GM19467 (cell line): ENCODE results near the gene PRKAG2.

Source experiments
- ATAC-seq: cut with Tn5 transposase; IDR thresholded peaks from one replicate; pipeline ENCODE4 v1.9.1; 2021; ENCODE audit warnings: mild to moderate bottlenecking, moderate library complexity; ENCODE audit not compliant: unreplicated experiment

Gene PRKAG2

GRCh38 chr7:151776446-151776845 is 100.5 kb downstream of the PRKAG2 start:
- ATAC-seq = no peak

GRCh38 chr7:151775547-151776443 is 101.1 kb downstream of the PRKAG2 start:
- no peak for ATAC-seq

GRCh38 chr7:151774951-151775350 is 102.0 kb downstream of the PRKAG2 start:
- ATAC-seq = no peak

GRCh38 chr7:151773797-151774196 is 103.1 kb downstream of the PRKAG2 start:
- ATAC-seq = no peak

GRCh38 chr7:151770232-151770631 is 106.7 kb downstream of the PRKAG2 start:
- no peak for ATAC-seq

GRCh38 chr7:151769188-151769821 is 107.6 kb downstream of the PRKAG2 start:
- ATAC-seq = no peak

GRCh38 chr7:151768805-151769187 is 108.1 kb downstream of the PRKAG2 start:
- no peak for ATAC-seq

- no peak for ATAC-seq
Measured at GRCh38 chr7:151767557-151767956, 109.4 kb downstream of the PRKAG2 start.

GRCh38 chr7:151764056-151764920 is 112.6 kb downstream of the PRKAG2 start:
- ATAC-seq = no peak

GRCh38 chr7:151763420-151763984 is 113.4 kb downstream of the PRKAG2 start:
- ATAC-seq = no peak

- ATAC-seq = no peak
Measured at GRCh38 chr7:151762583-151763245, 114.2 kb downstream of the PRKAG2 start.

- no peak for ATAC-seq
Measured at GRCh38 chr7:151761957-151762356, 115.0 kb downstream of the PRKAG2 start.

GRCh38 chr7:151761231-151761630 is 115.7 kb downstream of the PRKAG2 start:
- no peak for ATAC-seq

- no peak for ATAC-seq
Measured at GRCh38 chr7:151759591-151760042, 117.3 kb downstream of the PRKAG2 start.

GRCh38 chr7:151758622-151759540 is 118.0 kb downstream of the PRKAG2 start:
- no peak for ATAC-seq

- no peak for ATAC-seq
Measured at GRCh38 chr7:151757274-151757673, 119.6 kb downstream of the PRKAG2 start.

GRCh38 chr7:151756866-151757265 is 120.0 kb downstream of the PRKAG2 start:
- no peak for ATAC-seq

- ATAC-seq = no peak
Measured at GRCh38 chr7:151756076-151756731, 120.7 kb downstream of the PRKAG2 start.
